Prostate gland (tissue), 2 donors: ENCODE results near the gene COX10.

Experiments
- POLR2A ChIP-seq: fragments of 450-650 bp; IDR thresholded peaks from one replicate; pipeline ENCODE4 v1.6.1; 2016; ENCODE audit warnings: antibody characterized with exemption, mild to moderate bottlenecking
- POLR2AphosphoS5 ChIP-seq: sonication (generic); formaldehyde crosslinking; IDR thresholded peaks from one replicate; pipeline ENCODE4 v1.6.1; 2017; ENCODE audit warnings: antibody characterized with exemption
- TF ChIP-seq, protein P1 (sequence below), 4 experiments: fragments of 200-600 bp in 2 of 4; fragments of 450-650 bp in 2 of 4; sonication (generic) in 2 of 4; IDR thresholded peaks; 1 replicate in 3 of 4; 2 replicates in 1 of 4; pipeline ENCODE4 v1.5.1; 2016 to 2019; ENCODE audit warnings: antibody characterized with exemption in 4 of 4, mild to moderate bottlenecking in 2 of 4, moderate library complexity in 2 of 4

DNA sequence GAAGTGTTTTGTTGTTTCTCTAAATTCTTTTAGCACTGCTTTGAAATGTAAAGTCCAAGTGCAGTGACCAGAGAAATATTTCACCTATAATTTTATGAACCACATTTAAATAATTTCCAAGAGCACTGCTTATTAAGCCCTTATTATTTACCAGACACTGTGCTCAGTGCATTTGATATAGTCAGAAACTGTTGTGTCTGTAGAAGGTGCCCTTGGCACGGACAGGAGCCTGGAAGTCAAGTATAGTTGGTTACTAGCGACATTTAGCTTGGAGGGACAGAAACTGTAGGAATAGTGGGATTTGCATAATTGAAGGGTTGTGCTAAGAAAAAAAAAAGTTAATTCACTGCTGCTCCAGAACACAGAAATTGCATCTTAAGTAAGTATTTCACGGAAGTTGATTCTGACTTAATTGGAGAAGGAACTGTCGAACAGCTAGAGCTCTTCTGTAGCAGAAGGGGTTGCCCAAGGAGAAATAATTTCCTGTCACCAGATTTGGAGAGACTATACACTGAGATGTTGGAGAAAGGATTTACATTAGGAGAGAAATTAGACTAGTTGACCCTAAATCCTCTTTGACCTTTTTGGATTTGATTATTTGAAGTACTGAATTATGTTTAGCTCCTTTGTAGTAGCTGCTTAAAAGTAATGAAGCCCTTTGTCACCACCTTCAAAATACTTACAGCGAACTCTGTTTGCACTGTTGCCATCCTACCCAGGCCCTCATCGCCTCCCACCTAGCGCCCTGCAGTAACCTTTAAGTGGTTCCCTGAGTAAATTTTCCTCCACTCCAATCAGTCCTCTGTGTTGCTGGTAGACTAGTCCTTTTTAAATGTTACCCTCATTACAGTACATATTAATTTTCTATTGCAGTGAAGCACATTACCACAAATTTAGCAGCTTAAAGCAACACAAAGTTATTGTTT lies 25.6 kb downstream of the COX10 start:
- TF ChIP-seq, protein P1, sequence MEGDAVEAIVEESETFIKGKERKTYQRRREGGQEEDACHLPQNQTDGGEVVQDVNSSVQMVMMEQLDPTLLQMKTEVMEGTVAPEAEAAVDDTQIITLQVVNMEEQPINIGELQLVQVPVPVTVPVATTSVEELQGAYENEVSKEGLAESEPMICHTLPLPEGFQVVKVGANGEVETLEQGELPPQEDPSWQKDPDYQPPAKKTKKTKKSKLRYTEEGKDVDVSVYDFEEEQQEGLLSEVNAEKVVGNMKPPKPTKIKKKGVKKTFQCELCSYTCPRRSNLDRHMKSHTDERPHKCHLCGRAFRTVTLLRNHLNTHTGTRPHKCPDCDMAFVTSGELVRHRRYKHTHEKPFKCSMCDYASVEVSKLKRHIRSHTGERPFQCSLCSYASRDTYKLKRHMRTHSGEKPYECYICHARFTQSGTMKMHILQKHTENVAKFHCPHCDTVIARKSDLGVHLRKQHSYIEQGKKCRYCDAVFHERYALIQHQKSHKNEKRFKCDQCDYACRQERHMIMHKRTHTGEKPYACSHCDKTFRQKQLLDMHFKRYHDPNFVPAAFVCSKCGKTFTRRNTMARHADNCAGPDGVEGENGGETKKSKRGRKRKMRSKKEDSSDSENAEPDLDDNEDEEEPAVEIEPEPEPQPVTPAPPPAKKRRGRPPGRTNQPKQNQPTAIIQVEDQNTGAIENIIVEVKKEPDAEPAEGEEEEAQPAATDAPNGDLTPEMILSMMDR (IDR thresholded peaks at IDR 0.05) = no peak
- TF ChIP-seq POLR2A (no peak), POLR2AphosphoS5 (no peak)
